ENCODE results near the gene STK33.
"Not testable (repeated sequence)": the region's sequence is repeated elsewhere in the genome, so short reads cannot be mapped to it uniquely, and the experiment has no call there.

The STK33 gene

DNA sequence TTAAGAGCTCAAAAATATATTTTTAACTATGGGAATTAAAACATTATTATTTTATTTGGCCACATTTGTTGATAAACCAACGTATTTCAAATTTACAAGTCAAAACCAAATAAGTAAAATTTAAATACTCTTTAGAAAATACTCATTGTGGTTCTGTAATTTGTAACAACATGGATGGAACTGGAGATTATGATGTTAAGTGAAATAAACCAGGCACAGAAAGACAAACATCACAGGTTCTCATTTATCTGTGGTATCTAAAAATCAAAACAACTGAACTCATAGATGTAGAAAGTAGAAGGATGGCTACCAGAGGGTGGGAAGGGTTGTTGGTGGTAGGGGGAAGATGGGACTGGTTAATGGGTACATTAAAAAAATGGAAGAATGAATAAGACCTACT is 50.8 kb downstream of the STK33 start:
- DNase-seq (ENCODE audit: low spot score) = no peak

DNA sequence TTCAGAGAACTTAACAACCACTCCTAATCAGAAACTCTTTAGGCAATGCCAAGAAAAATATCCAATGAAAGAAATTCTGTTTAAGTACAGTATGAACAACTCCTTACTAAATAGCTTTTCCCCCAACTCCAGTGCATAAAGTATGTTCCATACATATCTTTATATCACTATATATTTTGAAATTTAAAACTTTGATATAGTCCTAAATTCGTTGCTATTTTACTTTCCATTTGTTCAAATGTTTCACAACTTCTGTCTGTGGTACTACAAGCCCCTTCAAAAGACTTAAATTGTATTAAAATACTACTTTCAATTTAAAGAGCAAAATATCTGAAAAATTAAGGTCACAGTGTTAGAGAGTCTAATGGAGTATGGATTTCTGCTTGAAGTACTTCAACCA is 52.6 kb downstream of the STK33 start:
- DNase-seq (ENCODE audit: low spot score) = no peak

DNA sequence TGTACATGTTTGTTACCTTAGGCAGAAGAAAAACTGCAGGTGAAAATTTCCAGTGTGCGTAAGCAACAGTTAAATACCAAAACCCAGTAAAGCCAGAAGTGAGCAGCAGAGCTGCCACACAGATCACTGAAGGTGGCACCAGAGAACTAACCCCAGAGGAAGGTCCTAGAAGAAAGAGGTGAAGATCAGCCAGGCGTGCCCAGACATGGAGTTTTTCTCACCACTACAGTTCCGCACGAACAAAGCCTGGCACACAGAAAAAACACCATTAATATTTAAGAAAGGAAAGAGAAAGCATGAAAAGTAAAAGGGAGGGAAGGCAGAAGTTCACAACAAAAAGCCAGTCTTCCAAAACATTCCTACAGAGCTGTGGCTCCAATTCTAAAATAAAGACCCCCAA is 60.7 kb downstream of the STK33 start:
- no peak for DNase-seq (ENCODE audit: low spot score)

DNA sequence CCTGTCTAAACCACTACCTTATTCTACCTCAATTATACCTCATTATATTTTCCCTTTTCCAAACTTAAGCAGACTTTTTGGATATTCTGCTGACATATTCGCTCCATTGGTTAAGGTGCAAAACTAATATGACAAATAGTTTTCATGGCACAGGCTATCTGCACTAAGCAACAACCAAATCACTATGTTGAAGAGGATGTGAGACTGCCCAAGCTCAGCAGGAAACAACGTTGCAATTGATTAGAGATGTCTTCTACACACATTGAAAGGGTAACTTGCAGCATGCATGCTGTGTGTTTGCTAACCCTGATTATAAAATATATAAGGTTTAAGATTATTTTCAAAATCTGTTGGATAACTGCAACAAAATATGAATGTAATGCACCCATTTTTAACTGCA is 61.6 kb downstream of the STK33 start:
- no peak for DNase-seq (ENCODE audit: low spot score)

DNA sequence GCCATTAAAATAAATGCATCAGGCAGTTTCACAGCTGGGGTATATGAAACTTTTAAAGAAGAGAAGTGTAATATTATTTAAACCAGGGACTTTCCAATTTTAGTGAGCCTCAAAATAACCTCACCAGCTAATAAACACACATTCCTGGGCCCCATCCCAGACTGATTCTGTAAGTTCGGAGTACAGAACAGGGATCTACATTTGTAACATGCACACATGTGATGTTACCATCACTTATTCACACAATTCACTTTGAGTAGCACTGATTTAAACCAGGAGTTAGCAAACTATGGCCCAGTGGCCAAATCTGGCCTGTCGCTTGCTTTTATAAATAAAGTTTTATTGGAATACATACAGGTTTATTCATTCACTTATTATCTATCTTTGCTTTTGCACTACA is 62.0 kb downstream of the STK33 start:
- no peak for DNase-seq (ENCODE audit: low spot score)

DNA sequence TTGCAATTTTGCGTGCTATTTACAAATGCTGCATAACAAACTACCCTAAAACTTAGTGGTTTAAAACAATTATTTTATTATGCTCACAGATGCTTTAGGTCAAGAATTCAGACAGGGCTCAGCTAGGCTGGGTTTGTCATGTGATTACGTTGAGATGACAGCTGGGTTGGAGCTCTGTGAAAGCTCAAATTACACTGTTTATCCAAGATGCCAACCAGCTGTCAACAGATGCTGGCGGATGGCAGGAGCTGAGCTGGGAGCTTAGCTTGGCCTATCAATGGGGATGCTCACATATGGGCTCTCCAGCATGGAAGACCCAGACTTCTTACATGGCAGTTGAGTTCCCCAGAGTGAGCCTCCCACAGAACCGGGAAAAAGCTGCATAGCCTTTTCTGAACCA is 62.7 kb downstream of the STK33 start:
- no peak for DNase-seq (ENCODE audit: low spot score)

DNA sequence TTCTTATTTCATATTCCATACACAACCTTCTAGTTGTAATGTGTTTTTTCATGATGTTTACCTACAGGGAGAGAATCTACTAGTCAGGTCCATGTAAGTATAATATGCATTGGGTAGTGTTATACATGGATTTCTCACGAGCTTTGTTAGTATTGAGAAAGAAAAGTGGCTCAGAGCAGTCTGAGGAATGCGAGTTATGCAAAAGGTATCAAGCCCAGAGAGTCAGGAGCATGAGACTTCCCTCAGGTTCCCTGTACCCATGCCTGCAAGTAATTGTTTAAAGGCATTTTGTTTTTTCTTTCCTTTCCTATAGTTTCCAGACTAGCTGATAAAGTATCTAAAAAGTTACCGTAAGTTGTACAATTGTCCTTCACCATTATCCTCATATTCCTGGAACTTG is 66.1 kb downstream of the STK33 start:
- no peak for DNase-seq (ENCODE audit: low spot score)

DNA sequence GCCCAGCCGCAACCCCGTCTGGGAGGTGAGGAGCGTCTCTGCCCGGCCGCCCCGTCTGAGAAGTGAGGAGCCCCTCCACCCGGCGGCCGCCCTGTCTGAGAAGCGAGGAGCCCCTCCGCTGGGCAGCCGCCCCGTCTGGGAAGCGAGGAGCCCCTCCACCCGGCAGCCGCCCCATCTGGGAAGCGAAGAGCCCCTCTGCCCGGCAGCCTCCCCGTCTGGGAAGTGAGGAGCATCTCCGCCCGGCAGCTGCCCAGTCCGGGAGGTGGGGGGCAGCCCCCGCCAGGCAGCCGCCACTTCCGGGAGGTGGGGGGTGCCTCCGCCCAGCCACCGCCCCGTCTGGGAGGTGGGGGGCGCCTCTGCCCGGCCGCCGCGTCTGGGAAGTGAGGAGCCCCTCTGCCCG is 70.6 kb downstream of the STK33 start:
- no peak for DNase-seq (ENCODE audit: low spot score)

DNA sequence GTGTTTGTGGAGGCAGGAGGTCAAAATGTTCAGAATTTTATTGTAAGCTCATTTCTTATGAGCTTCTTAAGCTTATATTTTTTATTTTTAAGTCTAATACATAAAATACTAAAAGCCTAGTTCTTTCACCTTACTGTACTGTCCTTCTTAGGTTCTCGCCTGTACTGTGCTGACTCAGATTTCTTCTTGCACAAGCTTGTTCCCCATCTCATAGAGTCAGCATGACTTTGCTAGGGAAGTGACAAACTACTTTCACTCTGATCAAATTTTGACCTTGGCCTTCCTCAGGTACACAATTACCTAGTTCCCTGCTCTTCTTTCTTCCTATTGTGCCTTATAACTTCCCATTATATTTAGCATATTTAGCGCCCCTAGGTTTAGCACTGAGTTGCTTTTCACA is 81.5 kb downstream of the STK33 start:
- no peak for DNase-seq (ENCODE audit: low spot score)

DNA sequence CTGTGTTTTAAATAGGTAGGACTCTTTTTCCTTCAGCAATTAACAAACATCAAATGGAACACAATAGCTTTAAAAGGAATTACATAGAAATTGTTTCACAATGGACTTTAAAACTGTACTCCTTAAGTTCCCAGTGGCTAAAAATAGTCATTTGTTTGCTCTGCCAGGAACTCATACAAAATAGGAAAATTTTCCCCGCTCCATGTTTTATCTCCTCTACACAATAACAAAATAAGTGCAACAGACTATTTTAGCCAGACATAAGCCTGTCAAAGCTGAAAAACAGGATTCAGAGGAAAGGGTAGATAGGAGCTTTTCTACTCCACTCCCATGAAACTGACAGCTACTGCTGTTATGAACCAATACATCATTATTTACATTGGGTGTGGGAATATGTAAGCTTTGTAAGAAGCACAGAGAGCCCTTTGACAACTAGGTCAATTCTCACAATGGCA is 90.1 kb downstream of the STK33 start:
- DNase-seq (ENCODE audit: low spot score) = no peak

DNA sequence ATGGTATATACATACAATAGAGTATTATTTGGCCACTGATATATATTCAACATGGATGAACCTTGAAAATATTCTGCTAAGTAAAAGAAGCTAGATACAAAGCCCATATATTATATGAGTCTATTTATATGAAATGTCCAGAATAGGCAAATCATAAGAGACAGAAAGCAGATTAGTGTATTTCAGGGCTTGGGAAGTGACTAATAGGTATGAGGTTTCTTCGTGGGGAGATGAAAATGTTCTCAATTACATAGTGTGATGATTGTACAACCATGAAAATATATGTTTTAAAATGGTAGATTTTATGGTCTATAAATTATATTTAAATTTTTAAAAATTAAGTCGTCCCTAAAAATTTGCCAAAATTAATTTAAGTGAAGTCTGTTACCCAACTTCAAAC is 92.2 kb downstream of the STK33 start:
- no peak for DNase-seq (ENCODE audit: low spot score)

DNA sequence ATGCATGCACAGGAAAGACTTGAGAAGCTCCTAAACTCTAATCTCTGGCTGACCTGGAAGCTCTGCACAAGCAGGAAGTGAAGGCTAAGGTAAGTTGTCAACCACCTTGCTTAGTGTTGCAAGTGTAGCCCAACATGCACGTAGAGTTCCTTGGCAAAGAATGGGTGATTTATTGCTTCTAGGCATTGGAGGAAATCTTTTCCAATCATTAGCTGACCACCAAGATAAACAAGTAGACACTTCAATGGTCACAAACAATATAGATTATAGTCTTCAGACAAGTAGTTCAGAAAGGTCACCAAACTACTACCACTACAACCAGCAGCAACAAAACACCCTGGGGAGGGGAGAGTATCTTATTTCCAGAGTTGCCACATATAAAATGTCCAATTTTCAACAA is 105.6 kb downstream of the STK33 start:
- no peak for DNase-seq (ENCODE audit: low spot score)

DNA sequence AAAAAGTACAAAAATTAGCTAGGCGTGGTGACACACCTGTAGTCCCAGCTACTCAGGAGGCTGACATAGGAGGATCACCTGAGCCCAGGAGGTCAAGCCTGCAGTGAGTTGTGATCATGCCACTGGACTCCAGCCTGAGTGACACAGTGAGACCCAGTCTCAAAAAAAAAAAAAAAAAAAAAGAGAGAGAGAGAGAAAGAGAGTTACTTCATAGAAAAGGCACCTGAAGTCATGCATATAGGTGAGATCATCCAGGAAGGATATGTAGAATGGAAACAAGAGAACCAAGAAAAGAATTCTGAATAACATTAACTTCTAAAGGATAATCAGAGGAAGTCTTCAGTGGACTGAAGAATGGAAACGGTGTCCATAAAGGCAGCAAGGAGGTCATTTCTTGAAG is 106.8 kb downstream of the STK33 start:
- no peak for DNase-seq (ENCODE audit: low spot score)

DNA sequence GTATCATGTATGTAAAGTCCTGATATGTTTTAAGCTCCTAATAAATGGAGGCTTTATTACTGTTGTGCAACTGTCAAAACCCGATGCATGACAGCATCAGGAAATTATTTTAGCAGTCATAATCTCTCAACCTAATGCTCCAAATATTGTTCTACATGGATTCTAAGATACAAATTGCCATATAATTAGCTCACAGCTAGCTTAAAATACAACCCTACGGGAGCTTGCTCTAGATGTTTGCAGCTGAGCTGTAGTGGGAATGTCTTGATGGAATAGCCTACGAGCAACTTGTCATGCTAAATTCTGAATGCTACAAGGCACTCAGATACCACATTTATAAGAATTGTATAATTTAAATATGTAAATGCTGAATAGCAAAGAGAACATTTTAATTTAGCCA is 109.8 kb downstream of the STK33 start:
- DNase-seq (ENCODE audit: low spot score) = no peak

DNA sequence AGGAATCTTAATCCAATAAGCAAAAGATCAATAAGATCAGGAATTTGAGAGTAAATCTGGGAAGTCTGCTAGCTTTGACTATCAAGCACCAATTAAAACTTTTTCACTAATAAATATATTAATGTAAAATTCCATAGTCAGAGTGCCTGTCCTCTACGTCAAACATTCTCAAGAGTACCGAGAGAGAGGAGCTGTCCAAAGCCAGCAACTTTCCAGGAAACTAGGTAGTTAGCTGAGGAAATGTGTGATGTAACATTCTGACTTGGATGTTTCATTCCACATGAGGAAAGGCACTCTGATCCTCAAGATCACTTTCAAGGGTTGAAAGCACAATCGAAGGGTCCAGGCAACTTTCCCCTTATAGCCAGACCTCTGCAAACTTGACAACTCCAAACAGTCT is 113.2 kb downstream of the STK33 start:
- no peak for DNase-seq (ENCODE audit: low spot score)

DNA sequence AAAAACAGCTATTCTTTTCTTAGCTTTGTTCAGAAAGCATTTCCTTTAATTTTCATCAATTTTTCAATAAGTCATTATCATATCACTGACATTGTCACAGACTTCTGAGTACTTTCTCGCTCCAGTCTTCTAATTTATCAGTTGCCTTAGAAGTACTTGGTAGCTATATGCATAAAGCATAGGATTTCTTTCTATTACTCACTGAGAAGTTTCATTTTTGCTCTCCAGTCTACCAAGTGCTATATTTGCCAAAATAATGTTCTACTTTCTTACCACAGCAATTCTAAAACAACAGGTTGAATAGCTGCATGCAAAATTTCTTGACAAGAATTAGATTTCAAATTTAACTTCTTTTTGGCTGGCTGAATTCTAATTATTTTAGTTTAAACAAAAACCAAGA is 116.3 kb downstream of the STK33 start:
- no peak for DNase-seq (ENCODE audit: low spot score)

DNA sequence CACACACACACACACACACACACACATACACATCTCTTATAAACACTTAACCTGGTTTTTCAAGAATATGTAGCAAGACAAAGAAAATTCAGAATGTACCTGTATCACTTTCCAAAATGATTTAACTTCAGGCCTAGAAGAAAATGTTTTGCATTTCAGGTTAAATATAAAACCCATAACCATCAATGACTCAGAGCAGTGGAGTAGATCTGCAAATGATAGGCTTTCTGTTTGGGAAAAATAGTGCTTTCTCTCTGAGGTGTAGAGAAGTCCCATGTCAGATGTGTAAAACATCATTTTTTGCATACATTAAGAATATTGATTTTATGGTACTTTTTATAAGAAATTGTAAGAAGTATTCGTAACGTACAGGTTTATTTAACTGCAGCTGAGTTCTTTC is 116.9 kb downstream of the STK33 start:
- DNase-seq (ENCODE audit: low spot score) = no peak

DNA sequence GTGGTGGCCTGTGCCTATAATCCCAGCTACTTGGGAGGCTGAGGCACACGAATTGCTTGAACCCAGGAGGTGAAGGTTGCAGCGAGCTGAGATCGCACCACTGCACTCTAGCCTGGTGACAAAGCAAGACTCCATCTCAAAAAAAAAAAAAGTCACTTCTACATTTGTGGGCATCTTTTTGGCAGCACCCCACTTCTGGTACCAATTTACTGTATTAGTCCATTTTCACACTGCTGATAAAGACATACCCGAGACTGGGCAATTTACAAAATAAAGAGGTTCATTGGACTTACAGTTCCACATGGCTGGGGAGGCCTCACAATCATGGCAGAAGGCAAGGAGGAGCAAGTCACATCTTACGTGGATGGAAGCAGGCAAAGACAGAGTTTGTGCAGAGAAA is 126.2 kb downstream of the STK33 start:
- not testable (repeated sequence) for DNase-seq (ENCODE audit: low spot score)

DNA sequence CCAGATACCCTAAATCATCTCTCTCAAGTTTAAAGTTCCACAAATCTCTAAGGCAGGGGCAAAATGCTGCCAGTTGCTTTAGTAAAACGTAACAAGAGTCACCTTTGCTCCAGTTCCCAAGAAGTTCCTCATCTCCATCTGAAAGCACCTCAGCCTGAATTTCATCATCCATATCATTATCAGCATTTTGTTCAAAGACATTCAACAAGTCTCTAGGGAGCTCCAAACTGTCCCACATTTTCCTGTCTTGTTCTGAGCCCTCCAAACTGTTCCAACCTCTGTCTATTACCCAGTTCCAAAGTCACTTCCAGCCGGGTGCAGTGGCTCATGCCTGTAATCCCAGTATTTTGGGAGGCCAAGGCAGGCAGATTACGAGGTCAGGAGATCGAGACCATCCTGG is 126.7 kb downstream of the STK33 start:
- DNase-seq (ENCODE audit: low spot score) = not testable (repeated sequence)

DNA sequence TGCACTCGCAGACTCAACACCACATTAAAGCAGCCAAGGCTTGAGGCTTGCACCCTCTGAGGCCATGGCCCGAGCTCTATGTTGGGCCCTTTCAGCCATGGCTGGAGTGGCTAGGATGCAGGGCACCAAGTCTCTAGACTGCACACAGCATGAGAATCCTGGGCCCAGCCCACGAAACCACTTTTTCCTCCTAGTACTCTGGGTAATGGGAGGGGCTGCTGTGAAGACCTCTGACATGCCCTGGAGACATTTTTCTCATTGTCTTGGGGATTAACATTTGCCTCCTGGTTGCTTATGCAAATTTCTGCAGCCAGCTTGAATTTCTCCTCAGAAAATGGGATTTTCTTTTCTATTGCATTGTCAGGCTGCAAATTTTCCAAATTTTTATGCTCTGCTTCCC is 127.1 kb downstream of the STK33 start:
- DNase-seq (ENCODE audit: low spot score) = not testable (repeated sequence)

DNA sequence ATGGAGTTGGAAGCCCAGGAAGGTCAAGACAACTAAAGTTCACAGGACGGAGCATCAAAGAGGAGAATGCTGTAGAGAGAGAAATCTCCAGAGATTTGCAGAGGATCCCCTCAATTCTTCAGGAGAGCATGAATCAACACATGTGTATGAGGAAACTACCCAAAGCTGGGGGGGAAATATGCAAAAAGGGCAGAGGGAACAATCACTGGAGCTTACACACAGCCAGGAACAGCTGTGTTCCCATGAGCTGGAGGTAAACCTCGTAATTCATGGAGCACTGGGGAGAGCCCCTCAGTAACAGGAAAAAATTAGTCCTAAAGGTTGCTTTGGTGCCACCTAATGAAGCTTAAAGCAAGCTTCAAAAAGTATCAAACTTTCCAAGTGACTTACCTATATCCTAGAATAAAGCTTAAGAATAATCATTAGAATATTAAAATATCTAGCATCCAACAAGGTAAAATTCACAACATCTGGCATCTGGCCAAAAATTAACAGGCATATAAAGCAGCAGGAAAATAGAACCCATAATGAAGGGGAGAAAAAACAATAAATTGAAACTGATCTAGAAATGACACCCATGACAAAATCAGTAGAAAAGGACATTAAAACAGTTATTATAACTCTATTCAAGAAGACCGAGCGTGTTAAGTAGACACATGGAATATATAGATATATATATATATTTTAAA is 134.2 kb downstream of the STK33 start:
- DNase-seq (ENCODE audit: low spot score) = no peak

DNA sequence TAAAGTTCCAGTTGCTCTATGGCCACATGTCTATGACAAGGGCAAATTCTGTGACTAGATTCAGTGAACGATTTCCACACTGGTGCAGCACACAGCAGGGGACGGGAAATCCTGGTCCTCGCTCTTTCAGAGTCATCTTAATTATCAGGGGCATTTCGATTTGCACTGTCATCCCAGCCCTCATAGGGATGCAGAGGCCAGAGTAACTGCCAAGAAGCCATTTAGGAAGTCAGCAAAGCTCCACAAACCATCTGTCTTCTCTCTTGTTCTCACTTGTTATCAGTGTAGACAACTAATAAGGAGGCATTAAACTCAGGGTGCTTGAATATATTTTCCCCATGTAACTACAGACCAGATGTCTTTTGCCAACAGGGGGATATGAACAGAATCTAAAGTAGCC is 151.7 kb downstream of the STK33 start:
- no peak for DNase-seq (ENCODE audit: low spot score)

DNA sequence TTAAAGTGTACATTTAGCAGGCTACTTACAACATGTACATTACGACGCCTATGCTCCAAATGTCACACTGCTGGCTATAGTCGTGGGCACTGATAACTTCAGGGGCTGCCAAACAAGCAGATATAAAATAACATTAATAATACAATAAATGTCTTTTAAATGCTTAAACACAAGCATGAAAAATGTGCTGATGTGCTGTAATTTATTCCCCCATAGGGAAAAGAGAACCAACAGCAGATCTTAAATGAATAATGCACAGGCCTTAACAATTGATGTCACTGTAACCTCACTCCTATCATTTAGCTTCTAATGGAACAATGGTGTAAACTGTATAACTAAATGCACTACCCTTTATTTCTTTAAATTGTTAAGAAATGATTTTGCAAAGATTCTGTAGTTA is 153.4 kb downstream of the STK33 start:
- DNase-seq (ENCODE audit: low spot score) = no peak

DNA sequence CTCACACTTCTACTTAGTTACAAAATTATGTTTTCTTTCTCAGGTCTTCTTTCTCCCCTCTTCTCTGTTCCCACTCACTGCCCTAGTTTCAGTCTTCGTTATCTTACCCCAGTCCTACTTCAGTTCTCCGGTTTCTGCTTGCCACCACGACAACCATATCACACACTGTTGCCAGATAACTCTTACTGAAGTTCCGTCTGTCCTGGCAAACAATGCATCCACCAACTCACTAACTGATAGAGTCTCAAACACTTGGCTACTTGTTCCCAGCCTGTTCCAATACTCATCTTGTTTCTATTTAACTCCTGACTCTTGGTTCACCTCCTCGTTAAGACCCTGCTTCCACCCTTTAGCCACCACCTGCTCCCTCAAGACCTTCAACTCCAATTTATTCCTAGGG is 164.5 kb downstream of the STK33 start:
- DNase-seq (ENCODE audit: low spot score) = no peak

DNA sequence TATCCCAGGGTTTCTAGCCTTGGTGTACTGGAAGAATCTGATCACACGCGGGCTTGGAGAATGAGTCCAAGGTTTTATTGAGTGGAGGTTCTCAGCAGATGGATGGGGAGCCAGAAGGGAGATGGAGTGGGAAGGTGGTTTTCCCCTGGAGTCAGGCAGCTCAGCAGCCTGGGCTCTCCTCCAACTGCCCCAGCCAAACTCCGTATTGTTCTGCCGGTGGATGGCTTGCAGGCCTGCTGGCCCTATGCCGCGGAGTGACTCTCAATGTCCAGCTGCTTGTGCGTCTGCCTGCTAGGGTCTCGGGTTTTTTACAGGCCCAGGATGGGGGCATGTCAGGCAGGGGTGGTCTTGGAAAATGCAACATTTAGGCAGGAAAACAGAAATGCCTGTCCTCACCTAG is 168.0 kb downstream of the STK33 start:
- no peak for DNase-seq (ENCODE audit: low spot score)
